HG02943 (cell line): Measurements from ENCODE around the gene ARHGAP6.
"Not testable (repeated sequence)": the region's sequence is repeated elsewhere in the genome, so short reads cannot be mapped to it uniquely, and the experiment has no call there.

Experiments
- ATAC-seq: cut with Tn5 transposase; IDR thresholded peaks from one replicate; pipeline ENCODE4 v1.9.1; 2021; ENCODE audit warnings: mild to moderate bottlenecking, low read depth, moderate library complexity; ENCODE audit not compliant: unreplicated experiment

ARHGAP6 gene

DNA sequence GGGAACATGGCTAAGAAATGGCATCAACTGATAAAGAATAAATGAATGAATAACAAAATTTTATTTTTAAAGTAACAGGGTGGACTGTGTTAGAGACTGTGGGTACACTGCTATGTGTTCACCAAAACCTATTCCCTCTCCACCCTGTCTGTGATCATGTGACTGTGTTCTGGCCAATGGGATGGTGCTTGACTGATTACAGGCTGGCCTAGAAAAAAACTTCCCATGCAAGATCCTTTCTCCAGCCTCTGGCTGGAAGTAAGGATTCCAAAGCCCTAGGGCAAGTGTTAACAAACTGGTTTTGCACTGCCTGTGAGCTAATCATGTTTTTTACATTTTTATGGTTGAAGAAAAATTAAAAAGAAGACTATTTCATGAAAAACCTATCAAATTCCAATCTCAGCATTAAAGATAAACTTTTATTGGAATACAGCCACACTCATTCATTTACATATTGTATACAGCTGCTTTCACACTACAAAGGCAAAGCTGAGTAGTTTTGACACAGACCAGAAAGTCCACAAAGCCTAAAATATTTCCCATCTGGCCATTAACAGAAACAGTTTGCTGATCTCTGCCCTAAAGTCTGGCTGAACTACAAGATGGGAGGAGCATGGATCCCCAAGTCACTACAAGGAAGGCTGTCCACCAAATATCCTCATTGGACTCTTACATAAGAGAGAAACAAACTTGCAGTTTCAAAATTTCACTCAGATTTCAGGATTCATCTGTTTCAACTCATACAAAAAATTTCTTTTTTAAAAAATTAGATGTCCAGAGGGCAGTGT is 133.2 kb downstream of the ARHGAP6 start:
- no peak for ATAC-seq

DNA sequence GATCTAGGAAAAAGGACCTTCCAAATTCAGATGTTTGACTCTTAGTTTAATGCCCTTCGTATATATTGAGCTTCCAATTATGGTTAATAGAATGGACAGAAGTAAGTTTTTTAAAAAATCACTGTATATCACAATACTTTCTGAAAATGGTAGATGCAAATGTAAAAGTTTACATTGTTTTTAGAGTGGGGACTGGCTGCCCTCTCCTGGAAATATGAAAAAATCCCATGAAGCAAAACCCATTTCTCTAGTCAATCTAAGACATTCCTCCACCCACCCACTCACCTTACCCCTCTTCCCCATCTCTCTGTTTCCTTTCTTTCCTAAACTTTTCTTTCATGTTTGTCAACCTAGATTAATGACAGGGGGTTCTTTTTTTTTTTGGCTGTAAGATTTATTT is 134.5 kb downstream of the ARHGAP6 start:
- ATAC-seq: no peak

DNA sequence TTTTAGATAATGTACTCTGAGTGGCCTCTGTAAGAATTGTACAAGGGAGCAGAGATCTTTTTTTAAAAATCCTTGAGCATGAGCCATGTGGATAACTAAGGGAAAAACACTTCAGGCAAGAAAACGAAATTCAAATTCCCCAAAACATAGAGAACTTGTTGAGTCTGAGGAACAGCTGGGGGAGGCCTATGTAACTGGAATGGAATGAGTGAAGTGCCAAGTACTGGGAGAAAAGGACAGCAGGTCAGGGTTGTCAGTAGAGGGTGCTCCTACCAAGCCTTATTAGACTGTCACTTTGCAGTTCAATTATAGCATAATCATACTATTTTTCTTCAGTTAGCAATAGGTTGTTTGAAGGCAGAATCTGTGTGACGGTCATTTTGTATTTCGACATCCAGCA is 135.1 kb downstream of the ARHGAP6 start:
- no peak for ATAC-seq

DNA sequence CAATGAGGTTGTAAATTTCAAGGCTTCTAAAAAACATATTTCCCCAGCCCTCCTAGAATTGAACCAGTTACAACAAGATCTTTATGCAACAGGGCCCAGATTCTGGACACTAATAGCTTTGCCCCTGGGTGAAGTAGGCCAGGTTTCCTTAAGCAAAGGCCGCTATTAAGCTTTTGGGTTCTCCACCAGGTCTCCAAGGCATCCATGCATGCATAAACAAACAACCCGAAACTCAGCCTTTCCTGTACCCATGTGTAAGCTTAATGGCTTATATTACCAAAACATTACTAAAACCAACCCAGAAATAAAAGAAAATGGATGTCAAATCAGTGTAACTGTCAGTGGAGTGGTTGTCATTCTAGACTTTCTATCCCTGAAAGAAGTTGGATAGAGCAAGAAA is 137.1 kb downstream of the ARHGAP6 start:
- no peak for ATAC-seq

DNA sequence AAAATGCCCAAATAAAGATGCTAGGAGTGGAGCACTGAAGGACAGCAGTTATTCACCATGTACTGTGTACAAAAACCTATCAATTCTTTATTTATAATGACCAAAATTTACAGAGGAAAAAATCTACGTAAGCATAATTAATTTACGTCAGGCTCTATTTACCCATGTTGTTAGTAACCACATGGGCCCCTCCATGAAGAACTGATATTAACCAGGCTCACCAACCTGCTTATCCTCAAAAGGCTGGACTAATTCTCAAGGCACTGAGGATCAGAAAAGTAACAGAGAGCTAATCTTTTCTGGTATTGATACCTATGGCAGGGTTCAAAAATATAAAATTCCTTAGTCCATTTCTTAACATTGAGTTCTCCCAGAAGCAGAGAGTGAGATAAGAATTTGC is 140.0 kb downstream of the ARHGAP6 start:
- ATAC-seq: no peak

DNA sequence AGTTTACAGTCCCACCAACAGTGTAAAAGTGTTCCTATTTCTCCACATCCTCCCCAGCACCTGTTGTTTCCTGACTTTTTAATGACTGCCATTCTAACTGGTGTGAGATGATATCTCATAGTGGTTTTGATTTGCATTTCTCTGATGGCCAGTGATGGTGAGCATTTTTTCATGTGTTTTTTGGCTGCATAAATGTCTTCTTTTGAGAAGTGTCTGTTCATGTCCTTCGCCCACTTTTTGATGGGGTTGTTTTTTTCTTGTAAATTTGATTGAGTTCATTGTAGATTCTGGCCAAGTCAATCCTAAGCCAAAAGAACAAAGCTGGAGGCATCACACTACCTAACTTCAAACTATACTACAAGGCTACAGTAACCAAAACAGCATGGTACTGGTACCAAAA is 146.5 kb downstream of the ARHGAP6 start:
- not testable (repeated sequence) for ATAC-seq

DNA sequence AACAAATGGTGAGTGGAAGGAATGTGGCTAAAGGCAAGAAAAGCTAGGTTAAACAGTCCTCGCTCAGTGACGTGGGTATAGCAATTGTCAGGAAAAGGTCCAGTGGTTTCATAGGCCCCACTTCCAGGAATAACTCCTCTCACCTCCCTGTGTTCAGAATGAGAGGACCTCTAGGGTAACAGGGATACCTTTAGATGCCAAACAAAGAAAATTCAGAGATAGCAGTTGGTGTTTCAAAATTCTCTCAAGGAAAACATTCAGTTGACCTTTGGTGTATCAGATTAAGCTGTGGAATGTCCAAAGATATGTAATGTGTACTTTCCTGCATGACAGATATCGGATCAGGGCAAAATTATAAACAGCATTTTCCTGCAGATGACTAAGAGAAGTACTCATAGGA is 155.9 kb downstream of the ARHGAP6 start:
- no peak for ATAC-seq

DNA sequence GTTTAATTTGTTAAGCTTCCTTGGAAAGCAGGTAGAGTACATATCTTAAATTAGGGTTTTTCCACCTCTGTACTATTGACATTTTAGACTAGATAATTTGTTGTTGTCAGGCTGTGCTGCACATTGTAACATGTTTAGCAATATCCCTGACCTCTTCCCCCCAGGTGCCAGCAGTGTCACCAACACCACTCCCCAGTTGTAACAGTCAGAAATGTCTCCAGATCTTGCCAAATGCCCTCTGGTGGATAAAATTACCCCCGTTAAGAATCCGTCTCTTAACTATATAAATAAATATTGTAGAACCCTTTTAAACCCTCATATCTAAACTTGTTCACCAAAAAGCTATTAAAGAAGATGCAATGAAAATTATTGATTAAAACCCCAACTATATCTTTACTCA is 161.5 kb downstream of the ARHGAP6 start:
- ATAC-seq: no peak

DNA sequence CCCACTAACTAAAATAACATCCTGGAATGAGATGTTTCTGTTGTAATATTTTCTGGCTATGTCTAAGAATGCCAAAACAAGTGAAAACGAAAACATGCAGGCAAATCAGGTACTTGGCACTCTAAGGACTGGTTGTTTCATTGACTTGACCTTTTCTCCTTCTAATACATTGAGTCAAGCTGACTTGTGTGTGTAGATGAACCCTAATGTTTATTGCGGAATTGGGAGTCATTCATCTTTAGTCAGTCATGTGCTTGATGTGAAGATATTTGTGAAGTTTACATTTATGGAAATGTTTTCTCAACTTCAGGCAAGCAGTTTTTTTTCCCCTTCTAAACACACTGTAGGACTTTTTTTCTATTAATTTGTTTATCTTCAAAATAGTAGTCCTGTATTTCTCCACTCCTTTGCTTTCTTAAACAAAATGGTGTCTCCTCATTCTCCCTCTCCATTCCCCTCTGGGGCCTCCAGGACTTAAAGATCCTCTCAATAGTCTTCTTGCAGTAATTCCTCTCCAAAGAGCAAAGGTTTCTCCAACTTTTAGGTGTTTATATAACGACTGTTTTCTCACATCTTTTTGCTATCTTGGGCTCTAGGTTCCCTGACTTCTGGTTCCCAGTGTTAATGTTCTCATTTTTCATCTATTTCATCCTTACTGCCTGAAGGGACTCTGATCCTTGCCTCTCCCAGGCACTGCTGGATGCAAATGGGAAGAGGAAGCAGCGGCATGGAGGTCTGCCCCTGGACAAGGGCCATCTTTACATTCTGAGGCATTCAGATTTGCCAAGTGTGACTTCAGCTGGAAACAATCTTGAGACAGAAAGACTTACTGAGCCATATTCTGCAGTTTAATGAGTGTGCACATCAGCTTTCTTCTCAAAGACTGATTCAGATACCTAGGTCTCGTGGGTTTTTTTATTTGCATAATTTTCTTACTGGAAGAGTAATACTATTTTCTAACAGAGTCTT is 166.4 kb downstream of the ARHGAP6 start:
- ATAC-seq: no peak

DNA sequence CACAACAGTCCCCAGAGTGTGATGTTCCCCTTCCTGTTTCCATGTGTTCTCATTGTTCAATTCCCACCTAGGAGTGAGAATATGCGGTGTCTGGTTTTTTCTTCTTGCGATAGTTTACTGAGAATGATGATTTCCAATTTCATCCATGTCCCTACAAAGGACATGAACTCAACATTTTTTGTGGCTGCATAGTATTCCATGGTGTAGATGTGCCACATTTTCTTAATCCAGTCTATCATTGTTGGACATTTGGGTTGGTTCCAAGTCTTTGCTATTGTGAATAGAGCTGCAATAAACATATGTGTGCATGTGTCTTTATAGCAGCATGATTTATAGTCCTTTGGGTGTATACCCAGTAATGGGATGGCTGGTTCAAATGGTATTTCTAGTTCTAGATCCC is 174.3 kb downstream of the ARHGAP6 start:
- not testable (repeated sequence) for ATAC-seq

DNA sequence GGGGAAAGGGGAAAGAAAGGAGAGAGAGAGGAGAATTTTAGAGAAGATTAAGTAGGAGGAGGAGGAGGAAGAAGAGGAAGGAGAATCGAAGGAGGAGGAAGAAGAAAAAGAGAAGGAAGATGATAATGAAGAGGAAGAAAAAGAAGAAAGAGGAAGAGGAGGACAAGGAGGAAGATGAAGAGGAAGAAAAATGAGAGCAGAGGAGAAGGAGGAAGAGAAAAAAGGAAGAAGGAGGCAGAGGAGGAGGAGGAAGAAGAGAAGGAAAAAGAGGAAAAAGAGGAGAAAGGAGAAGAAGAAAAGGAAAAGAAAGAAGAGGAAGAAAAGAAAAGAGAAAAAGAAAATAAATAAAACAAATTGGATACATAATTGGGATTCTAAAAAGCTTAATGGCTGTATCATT is 181.4 kb downstream of the ARHGAP6 start:
- ATAC-seq: no peak

DNA sequence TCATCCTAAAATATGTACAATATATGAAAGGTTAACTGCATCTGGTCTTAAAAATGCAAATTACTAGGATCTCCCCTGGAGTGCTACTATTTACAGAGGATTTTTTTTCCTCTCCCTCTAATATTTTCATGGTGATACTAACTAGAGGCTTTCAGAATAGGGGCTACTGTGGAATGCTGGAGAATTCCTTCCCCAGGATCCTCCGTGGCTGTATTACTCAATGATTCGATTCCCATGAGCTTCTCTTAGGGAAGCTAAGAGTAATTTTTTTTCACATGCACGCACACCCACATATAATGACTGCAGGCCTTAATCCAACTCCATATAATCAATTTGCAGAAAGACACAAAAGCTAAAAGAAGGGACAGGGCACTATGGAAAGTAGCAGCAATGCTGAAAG is 184.7 kb downstream of the ARHGAP6 start:
- no peak for ATAC-seq

DNA sequence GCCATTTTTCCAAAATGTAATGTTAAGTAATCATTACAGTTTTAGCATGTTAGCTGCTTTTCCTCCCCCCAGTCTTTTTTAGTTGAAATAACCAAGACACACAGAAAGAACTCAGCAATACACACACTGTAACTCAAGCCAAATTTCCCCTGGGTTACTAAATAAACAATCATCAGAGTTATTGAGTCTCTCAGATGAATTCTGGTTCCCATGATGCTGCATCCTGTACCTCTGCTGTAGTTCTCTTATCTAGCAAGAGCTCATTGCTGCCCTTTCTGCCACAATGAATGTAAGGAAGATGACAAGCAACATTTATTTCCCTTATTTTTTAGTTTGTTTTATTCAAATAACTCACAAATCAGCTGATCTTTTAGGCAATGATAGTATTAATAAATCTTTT is 185.1 kb downstream of the ARHGAP6 start:
- no peak for ATAC-seq

DNA sequence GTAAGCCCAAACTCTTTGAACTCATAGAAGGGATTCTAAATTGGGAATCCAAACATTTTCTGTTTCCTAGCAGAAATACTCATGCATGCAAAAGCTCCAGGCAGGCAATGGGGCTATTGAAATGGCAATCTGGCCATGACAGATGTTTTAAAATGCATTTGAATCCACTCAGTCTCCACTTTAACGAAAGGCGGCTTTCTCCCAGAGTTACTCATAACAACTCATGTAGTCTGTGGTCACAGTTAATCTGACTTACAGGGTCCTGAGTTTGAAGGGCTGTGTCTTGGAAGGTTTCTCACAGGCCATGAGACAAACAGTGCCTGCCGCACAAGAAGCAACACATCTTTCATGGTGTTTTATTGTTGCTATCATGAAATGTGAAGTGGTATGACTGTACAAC is 186.8 kb downstream of the ARHGAP6 start:
- no peak for ATAC-seq

DNA sequence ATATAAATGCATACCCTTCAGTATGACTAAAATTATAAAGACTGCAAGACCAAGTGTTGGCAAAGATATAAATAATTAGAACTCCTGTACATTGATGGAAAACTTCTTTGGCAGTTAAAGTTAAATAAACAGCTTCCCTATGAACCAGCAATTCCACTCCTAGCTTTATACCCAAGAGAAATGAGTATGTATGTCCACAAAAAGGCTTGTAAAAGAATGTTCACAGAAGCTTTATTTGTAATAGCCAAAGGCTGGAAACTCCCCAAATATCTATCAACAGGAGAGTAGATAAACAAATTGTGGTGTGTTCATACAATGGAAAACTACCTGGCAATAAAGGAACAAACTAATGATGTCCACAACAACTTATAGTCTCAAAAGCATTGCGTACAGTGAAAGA is 187.7 kb downstream of the ARHGAP6 start:
- no peak for ATAC-seq

DNA sequence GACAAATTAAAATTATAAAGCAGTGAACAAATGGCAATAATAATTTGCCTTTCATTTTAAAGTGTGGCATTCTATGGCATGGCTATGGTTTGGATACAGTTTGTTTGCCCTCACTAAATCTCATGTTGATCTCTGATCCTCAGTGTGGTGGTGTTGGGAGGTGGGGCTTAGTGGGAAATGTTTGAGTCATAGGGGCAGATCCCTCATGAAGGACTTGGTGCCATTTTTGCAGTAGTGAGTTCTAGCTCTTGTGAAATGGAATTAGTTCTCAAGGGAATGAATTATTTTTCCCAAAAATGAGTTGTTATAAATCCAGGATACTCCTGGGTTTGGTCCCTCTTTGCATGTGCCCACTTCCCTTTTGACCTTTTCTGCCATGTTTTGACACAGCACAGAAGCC is 191.1 kb downstream of the ARHGAP6 start:
- ATAC-seq: no peak

DNA sequence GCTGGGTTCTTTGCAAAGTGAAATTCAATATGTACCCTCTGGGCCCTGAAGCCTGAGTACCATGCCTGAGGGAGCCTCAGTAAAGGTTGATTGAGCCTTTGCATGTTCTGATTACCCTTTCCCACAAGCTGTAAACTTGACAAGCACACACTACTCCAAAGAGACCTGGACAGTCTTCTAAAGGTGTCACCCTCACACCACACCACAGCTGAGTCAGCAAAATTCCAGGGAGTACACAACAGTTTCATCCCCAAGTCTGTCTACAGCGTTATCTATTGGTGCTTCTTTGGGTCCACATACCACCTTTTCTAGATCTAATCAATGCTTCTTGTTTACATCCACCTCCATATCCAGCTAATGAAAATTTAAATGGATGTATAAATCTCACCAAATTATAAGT is 191.7 kb downstream of the ARHGAP6 start:
- no peak for ATAC-seq

DNA sequence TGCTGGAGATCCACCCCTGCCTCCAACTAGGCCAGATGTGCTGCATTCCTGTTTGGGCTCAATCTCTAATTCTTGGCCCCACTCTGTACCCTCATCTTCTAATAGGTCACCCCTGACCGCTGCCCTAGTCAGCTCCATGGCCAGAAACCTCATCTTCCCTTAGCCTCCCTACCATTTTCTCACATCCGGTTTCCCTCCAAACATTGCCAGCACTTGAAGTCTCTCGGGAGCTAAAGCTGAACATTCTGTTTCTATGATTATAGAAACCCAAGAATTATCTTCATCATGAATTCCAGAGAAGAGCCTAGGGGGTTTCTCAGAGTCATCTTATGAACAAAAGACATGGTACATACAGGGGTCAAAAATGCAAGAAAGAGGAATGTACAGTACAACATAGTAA is 192.8 kb downstream of the ARHGAP6 start:
- no peak for ATAC-seq

DNA sequence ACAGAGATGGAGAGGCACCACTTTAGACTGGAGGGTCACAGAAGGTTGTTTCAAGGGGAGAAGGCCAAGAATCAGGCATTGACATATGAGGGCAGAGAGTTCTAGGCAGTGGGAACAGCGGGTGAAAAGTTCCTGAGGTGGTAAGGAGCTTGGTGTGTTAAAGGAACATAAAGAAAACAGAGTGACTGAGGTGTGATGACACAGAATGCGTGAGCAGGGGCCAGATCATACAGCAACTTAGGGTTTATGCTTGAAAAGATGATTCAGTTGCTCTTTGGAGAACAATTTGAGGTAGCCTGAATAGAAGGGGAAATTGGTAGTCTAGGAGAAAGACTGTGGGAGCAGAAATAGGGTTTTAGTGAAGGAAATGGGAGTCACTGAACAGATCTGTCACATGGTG is 193.3 kb downstream of the ARHGAP6 start:
- ATAC-seq: no peak

DNA sequence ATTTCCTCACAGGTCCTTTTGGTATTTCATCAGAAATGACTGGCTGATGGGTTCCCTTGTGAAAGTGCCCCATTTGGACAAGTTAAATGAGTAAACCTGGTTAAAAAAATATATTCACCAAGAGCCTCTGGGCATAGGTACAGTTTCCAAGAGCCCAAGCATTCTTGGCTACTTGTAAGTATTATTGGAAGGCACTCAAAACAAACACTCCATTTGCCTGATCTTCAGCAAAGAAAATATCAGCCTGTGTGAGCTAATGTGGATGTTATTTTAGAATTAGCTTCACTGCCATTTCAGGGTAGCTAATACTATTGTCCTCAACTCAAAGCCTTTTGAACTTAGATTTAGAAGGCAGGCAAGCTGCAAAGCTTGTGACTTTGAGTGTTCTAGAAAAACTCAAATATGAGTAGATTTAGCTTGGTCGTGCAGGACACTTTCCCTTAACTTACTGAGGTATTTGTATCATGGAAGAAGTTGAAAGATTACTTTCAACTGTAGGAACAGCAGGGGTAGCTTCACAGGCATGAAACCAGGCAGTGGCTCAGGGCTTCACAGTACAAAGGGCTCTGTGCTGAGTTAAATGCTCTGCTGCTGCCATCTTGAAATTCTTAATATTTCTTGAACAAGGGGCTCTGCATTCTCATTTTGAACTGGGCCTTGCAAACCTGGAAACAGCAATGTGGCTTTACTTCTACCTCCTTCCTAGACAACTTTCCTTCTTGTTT is 195.3 kb downstream of the ARHGAP6 start:
- ATAC-seq: no peak
